B cell (primary cell): Measurements from ENCODE around the gene CFAP61. TPM values are rescaled to one million over a fixed set of nuclear protein-coding genes. Genes with fewer than 3 reads are reported as not detected.

Source experiments
- ATAC-seq: fragments of 200-7000 bp; cut with Tn5 transposase; one replicate; pipeline ENCODE4 v1.10.0; 2021; ENCODE audit warnings: low read depth, mild to moderate bottlenecking, moderate number of reproducible peaks, moderate library complexity
- CTCF ChIA-PET: fragments of 350-600 bp; sonication (Branson Sonifier 250); formaldehyde crosslinking; loops from one replicate; lab custom pipeline; 2021; ENCODE audit warnings: antibody characterized with exemption, inconsistent platforms; lab: Charles Lee
- POLR2A ChIA-PET: fragments of 350-600 bp; sonication (Branson Sonifier 250); formaldehyde crosslinking; loops from one replicate; lab custom pipeline; 2021; ENCODE audit warnings: antibody characterized with exemption; lab: Charles Lee
- DNase-seq: peaks from one replicate; pipeline ENCODE4 v3.0.0; 2013
- H2AFZ ChIP-seq: 2 replicates; pipeline ENCODE4 v1.6.1; 2012; ENCODE audit warnings: mild to moderate bottlenecking, low read depth, low read length; ENCODE audit not compliant: insufficient read depth, poor library complexity, severe bottlenecking
- H3K27ac ChIP-seq, 2 donors: 1 replicate in 1 of 2; 2 replicates in 1 of 2; pipeline ENCODE4 v1.5.1; 2012 to 2013; ENCODE audit warnings: low read length in 2 of 2, mild to moderate bottlenecking in 2 of 2, moderate library complexity in 1 of 2
- H3K27me3 ChIP-seq, 4 experiments: fragments of 200-600 bp in 1 of 4; sonication (generic) in 1 of 4; replicated peaks in 1 of 4; 1 replicate in 2 of 4; 2 replicates in 2 of 4; pipeline versions ENCODE4 v1.6.1 to v1.7.0; 2013 to 2016; ENCODE audit warnings: low read length in 3 of 4, mild to moderate bottlenecking in 2 of 4, mixed read lengths in 1 of 4, moderate library complexity in 1 of 4; ENCODE audit not compliant: insufficient read depth in 4 of 4, control insufficient read depth in 3 of 4; ENCODE audit errors: control extremely low read depth in 1 of 4
- H3K36me3 ChIP-seq, 2 experiments: replicated peaks in 1 of 2; 1 replicate in 1 of 2; 2 replicates in 1 of 2; pipeline versions ENCODE4 v1.6.1 to v1.7.1; 2013; ENCODE audit warnings: low read length in 1 of 2; ENCODE audit not compliant: insufficient read depth in 2 of 2, control insufficient read depth in 1 of 2; ENCODE audit errors: control extremely low read depth in 1 of 2, extremely low read depth in 1 of 2
- H3K4me1 ChIP-seq, 2 donors: fragments of 200-600 bp in 1 of 2; sonication (generic) in 1 of 2; 1 replicate in 1 of 2; 2 replicates in 1 of 2; pipeline versions ENCODE4 v1.5.1 to v1.6.1; 2013 to 2017; ENCODE audit warnings: low read length in 2 of 2; ENCODE audit not compliant: control insufficient read depth in 2 of 2, insufficient read depth in 2 of 2
- H3K4me2 ChIP-seq: replicated peaks from 2 replicates; pipeline ENCODE3; 2012; ENCODE audit warnings: mild to moderate bottlenecking, low read depth, low read length; ENCODE audit not compliant: poor library complexity, severe bottlenecking
- H3K4me3 ChIP-seq, 5 experiments: fragments of 200-600 bp in 1 of 5; sonication (generic) in 1 of 5; 1 replicate in 3 of 5; 2 replicates in 2 of 5; pipeline versions ENCODE4 v1.5.1 to v1.7.0; 2011 to 2016; ENCODE audit warnings: low read length in 4 of 5, mild to moderate bottlenecking in 4 of 5, low read depth in 2 of 5, control low read depth in 1 of 5, moderate library complexity in 1 of 5; ENCODE audit not compliant: insufficient read depth in 1 of 5; ENCODE audit errors: control extremely low read depth in 1 of 5, extremely low read depth in 1 of 5
- H3K79me2 ChIP-seq: fragments of 200-600 bp; sonication (generic); one replicate; pipeline ENCODE4 v1.6.0; 2016; ENCODE audit warnings: low read length; ENCODE audit not compliant: control insufficient read depth, insufficient read depth
- H3K9ac ChIP-seq: fragments of 200-600 bp; sonication (generic); 2 replicates; pipeline ENCODE4 v1.6.1; 2017; ENCODE audit warnings: mild to moderate bottlenecking, low read length, moderate library complexity
- H3K9me3 ChIP-seq, 3 donors: one replicate each; pipeline versions ENCODE4 v1.6.1 to v1.7.1; 2013; ENCODE audit warnings: low read length in 2 of 3; ENCODE audit not compliant: control insufficient read depth in 2 of 3, insufficient read depth in 1 of 3; ENCODE audit errors: control extremely low read depth in 1 of 3
- H4K20me1 ChIP-seq: 2 replicates; pipeline ENCODE4 v1.6.0; 2012; ENCODE audit warnings: mild to moderate bottlenecking, low read length; ENCODE audit not compliant: insufficient read depth, control insufficient read depth, poor library complexity, severe bottlenecking
- H3K27ac Mint-ChIP-seq: one replicate; pipeline ENCODE4 v1.8.0; 2021; ENCODE audit warnings: mixed read lengths
- H3K27me3 Mint-ChIP-seq: one replicate; pipeline ENCODE4 v1.8.0; 2021; ENCODE audit warnings: mixed read lengths
- H3K4me1 Mint-ChIP-seq: one replicate; pipeline ENCODE4 v1.8.0; 2021; ENCODE audit warnings: mixed read lengths
- H3K4me3 Mint-ChIP-seq: one replicate; pipeline ENCODE4 v1.8.0; 2021; ENCODE audit warnings: mixed read lengths
- H3K9me3 Mint-ChIP-seq: one replicate; pipeline ENCODE4 v1.8.0; 2022; ENCODE audit warnings: mixed read lengths; ENCODE audit not compliant: insufficient read depth
- CTCF ChIP-seq: fragments of 200-600 bp; IDR thresholded peaks from one replicate; pipeline ENCODE4 v1.8.0; 2022; ENCODE audit warnings: antibody characterized with exemption, mild to moderate bottlenecking
- EZH2 ChIP-seq: IDR thresholded peaks from 2 replicates; pipeline ENCODE4 v1.6.1; 2012; ENCODE audit warnings: borderline replicate concordance, low read depth, mild to moderate bottlenecking, moderate library complexity, low read length; ENCODE audit not compliant: insufficient read depth, poor library complexity, severe bottlenecking
- intact Hi-C: fragments of 100-400 bp; cut with micrococcal nuclease; formaldehyde crosslinking; loops from one replicate; pipeline ENCODE4 v1.10.0; 2022
- polyA plus RNA-seq: library from polyadenylated mRNA; depleted of rRNA; stranded (reverse); fragments of >200 nt; gene quantifications from 2 replicates; pipeline ENCODE4 v1.2.3, GENCODE V29; 2012
- total RNA-seq, 2 donors: library from RNA; stranded (reverse); fragments of 120-200 nt in 1 of 2; gene quantifications; 1 replicate in 1 of 2; 2 replicates in 1 of 2; pipeline versions ENCODE4 v1.2.3 to v1.2.4, GENCODE V29; 2013 to 2022

The CFAP61 gene
- total and polyA plus RNA-seq, 2 donors (not counting 1 experiment from before 2014, with no cell fraction given): not detected

DNA sequence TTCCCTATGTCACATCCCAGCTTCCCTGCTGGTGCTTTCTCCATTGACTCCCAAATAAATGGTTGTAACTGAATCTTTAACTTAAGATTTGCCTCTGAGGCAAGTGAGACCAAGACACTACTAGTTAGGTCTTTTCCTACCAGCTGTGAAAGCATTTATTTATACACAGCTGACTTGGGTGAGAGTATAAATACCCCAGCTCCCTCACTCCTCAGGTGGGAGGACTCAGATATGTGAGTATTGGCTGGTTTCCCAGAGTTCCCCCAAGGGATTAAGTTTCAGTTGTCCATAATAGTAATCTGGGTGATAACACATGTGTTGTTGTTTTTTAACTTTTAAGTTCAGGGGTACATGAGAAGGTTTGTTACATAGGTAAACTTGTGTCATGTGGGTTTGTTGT is 49.8 kb downstream of the CFAP61 start:
- Mint-ChIP-seq H3K4me1 (no peaks in the 10 kb centered on the region), H3K9me3 (no peaks in the 10 kb centered on the region), H3K27ac (no peak overlapping the region), H3K27me3 (peaks cover 23% of the 10 kb centered on the region), H3K4me3 (no peak overlapping the region)
- no peaks in the 10 kb centered on the region for H3K36me3 ChIP-seq
- H3K4me1 ChIP-seq: no peaks in the 10 kb centered on the region
- POLR2A ChIA-PET: no interaction called here
- no peak overlapping the region for H3K27ac ChIP-seq
- TF ChIP-seq CTCF: no peak
- no peak for TF ChIP-seq EZH2
- no peak overlapping the region for H3K4me3 ChIP-seq
- H3K79me2 ChIP-seq: no peaks in the 10 kb centered on the region
- ATAC-seq (no peak), DNase-seq (no peak)
- CTCF ChIA-PET: no interaction called here
- no peaks in the 10 kb centered on the region for H4K20me1 ChIP-seq
- no peak overlapping the region for H3K4me2 ChIP-seq
- H3K9ac ChIP-seq: no peak overlapping the region
- no peaks in the 10 kb centered on the region for H3K9me3 ChIP-seq
- H3K27me3 ChIP-seq: peaks cover 0 to 3% (median 0%) of the 10 kb centered on the region in 4 experiments
- intact Hi-C loops: no loop called here
- H2AFZ ChIP-seq: no peak overlapping the region

- ATAC-seq (no peak), DNase-seq (no peak)
- Histone ChIP-seq H3K36me3 (no peaks in the 10 kb centered on the region), H3K27ac (no peak overlapping the region), H3K27me3 (peaks cover 0 to 4% (median 0%) of the 10 kb centered on the region in 4 experiments), H3K9me3 (no peaks in the 10 kb centered on the region), H3K4me3 (no peak overlapping the region), H3K9ac (no peak overlapping the region), H2AFZ (no peak overlapping the region), H3K79me2 (no peaks in the 10 kb centered on the region), H3K4me1 (no peaks in the 10 kb centered on the region), H3K4me2 (no peak overlapping the region), H4K20me1 (no peaks in the 10 kb centered on the region)
- Mint-ChIP-seq H3K27ac (no peak overlapping the region), H3K4me3 (no peak overlapping the region), H3K9me3 (no peaks in the 10 kb centered on the region), H3K27me3 (peaks cover 17% of the 10 kb centered on the region), H3K4me1 (no peaks in the 10 kb centered on the region)
- TF ChIP-seq EZH2 (no peak), CTCF (no peak)
- intact Hi-C loops: no loop called here
- ChIA-PET CTCF (no interaction called here), POLR2A (no interaction called here)
These were observed 50.5 kb downstream of the CFAP61 start for GRCh38 chr20:20102716-20103258.
